Inflammatory macrophage treated with lipopolysaccharide for 1 hour (primary cell): ENCODE measurements around the gene IQSEC1.

Source experiments
- DNase-seq, 2 donors: peaks; one replicate each; pipeline ENCODE4 v3.0.0-alpha.2; 2020 to 2022

IQSEC1 gene

GRCh38 chr3:13085081-13085845 is 12.0 kb upstream of the IQSEC1 start:
- DNase-seq, result no peak

DNA sequence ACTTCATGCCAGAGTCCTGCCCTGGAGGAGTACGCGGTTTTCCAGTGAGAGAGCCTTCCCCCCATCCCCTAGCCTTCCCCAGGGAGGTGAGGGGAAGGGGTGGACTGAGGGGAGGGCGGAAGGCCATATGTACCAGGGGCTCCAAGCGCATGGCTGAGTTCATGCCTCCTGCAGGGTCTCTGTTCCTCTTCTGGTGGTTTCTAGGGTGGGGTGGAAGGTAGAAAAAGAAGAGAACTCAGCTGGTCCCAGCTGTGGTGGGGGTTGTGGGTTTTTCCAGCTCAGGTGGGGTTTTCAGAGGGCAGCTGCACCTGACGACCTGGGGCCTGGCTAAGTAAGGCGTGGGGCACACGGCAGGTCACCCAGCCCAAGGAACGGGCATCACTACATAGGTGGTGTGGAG is 10.7 kb upstream of the IQSEC1 start:
- no peak for DNase-seq

DNA sequence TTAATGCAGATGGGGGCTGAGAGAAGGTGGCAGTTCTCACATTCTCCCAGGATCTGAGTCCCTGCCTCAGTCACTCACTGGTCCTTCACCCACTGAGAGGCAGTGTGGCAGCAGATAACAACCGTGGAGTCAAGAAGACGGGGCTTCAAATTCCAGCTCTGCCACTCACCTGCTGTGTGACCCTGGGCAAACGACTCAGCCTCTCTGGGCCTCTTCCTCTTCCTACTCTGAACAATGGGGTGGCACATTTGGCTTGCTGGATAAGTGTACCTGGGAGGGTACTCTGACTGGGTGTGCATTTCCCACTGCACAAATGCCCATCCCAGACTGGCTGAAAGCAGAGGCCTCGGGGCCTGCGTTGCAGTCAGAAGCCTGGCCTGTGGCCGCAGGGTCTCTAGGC is 10.0 kb upstream of the IQSEC1 start:
- DNase-seq, result no peak

DNA sequence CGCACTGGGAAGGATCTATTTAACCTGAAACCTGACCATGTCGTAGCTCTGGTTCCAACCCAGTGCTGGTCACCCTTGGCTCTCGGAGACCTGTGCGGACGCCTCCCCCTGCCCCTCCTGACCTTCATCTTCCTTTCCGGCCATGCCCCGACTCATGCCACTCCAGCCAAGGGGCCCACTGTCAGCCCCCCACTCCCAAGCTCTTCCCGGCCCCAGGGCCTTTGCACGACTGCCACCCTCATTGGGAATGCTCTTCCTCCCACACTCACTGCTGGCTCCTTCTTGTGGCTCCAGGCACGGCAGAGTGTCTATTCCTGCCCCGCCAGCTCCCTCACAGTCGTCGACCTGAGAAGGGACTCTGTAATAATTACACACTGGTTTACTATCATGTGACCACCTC is 9.4 kb upstream of the IQSEC1 start:
- no peak for DNase-seq

- no peak for DNase-seq
Measured at GRCh38 chr3:13081603-13082360, 8.6 kb upstream of the IQSEC1 start.

- DNase-seq, result no peak
Measured at GRCh38 chr3:13080591-13080990, 7.4 kb upstream of the IQSEC1 start.

DNA sequence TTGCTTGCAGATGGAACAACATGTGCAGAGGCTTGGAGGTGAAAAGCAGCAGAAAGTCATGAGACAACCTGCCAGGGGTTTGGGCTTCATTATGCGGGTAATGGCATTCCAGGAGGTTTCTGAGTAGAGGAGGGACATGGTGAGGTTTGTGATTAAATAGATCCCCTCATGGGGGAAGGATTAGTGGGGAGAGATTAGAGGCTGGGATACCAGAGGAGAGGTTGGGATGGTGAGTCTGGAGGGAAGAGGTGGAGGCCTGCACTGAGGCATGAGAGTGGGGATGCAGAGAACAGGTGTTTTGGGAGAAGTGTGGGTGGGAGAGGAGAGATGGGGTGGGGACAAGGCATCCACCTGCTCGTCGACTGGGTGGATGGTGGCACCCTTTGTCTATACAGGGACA is 6.8 kb upstream of the IQSEC1 start:
- no peak for DNase-seq

- DNase-seq, result no peak
Measured at GRCh38 chr3:13079510-13079909, 6.3 kb upstream of the IQSEC1 start.

- DNase-seq, result no peak
Measured at GRCh38 chr3:13079051-13079450, 5.8 kb upstream of the IQSEC1 start.

- no peak for DNase-seq
Measured at GRCh38 chr3:13078163-13078905, 5.1 kb upstream of the IQSEC1 start.

DNA sequence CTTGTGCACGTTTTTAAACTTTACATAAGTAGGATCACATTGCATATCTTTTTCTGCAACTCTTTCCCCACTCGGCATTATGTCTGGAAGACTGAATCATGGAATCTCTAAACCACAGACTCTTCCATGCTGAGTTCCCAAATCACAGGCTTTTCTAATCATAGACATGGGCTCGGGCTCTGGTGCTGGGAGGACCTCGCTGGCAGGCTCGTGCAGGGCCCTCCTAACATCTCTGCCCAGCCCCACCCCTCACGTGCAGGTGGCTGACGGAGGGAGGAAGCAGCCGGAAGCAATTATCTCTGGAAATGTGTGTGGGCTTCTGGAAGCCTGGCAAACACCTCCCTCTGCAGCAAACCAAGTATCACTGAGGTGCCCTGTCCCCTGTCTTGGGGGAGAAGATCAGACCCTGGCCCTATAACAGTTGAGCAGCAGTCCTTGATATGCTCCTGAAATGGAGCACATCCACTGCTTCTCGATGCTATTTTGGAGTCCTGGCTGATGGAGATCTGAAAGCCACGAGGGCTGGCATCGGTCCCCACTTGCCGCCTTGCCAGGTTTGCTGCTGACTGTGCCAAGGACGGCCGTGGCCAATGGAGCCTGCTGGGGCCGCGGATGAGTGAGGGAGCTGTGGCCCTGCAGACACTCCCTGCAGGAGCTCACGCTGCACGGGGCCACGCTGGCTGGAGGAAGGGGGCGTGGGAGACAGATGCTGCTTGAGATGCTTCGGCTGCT is 4.4 kb upstream of the IQSEC1 start:
- DNase-seq, result no peak

GRCh38 chr3:13075986-13076654 is 2.9 kb upstream of the IQSEC1 start:
- DNase-seq, result peak in 1 of 2 donors; percentile 48

GRCh38 chr3:13075318-13075717 is 2.1 kb upstream of the IQSEC1 start:
- peak; percentile 61 to 70 for DNase-seq

GRCh38 chr3:13074006-13074375 is 762 bp upstream of the IQSEC1 start:
- DNase-seq, result no peak

- DNase-seq, result no peak
Measured at GRCh38 chr3:13072600-13073325, 466 bp downstream of the IQSEC1 start.

- DNase-seq, result no peak
Measured at GRCh38 chr3:13072239-13072599, 1.0 kb downstream of the IQSEC1 start.

DNA sequence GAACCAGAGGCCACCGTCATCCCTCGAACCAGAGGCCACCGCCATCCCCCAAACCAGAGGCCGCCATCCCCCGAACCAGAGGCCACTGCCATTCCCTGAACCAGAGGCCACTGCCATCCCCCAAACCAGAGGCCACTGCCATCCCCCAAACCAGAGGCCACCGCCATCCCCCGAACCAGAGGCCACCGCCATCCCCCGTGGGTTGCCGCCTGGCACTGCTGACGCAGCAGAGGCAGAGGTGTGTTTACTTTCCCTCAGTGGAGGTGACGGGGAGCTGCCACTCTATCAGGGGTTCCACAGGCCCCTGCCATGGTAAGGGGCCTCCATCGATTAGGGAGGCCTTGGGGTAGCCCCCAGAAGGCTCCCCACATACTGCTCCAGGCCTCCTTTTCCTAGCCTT is 1.5 kb downstream of the IQSEC1 start:
- no peak for DNase-seq

- DNase-seq, result no peak
Measured at GRCh38 chr3:13070391-13071070, 2.7 kb downstream of the IQSEC1 start.

DNA sequence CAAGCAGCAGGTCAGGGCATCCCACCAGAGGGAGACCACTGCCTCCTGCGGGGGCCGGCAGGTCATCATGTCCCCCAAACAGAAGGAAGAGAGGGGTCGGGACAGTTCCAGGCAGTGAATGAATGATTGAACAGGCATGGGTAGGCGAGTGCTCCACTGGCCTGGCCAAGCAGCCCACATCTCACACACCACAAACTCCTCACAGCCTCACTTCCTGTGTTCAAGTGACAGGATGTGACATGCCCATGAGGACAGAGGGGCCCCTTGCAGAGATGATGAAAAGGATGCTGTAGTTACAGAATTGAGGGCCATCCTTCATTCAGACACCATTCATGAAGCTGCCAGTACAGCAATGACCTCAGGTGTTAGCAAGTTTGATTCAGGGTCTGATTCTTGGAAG is 3.7 kb downstream of the IQSEC1 start:
- DNase-seq, result peak in 1 of 2 donors; percentile 10

DNA sequence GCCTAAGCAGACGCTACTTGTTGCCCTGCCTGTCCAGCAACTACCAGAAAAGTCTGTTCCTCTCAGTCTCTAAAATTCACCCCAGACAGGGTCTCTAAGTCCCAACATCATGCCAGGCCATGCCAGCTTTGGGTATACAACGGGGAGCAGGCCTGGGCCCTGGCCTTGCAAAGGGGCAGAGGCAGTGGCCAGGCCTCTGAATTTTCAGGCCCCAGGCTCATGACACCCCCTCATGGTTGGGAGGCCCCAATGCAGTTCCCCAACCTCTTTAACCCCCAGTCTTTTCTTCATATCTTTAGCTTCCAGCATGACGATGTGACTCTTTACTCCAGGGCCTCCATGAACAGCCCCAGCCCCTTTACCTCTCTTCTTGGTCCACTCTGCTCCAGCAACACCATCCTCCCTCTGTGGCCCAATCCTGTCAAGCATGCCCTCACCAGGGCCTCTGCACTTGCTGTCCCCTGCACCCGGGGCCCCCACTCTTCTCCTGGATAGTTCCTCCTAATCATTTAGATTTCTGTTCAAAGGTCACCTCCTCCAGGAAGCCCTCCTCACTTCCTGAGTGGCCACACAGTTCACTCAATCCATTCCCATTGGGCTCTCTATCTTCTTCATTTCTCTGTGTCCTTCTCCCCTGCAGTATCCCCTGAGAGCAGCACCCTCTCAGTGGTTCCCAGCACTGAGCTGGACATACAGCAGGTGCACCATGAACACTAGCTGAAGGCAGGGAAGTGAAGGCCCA is 4.8 kb downstream of the IQSEC1 start:
- DNase-seq, result no peak

- DNase-seq, result no peak
Measured at GRCh38 chr3:13067778-13068177, 5.5 kb downstream of the IQSEC1 start.
